ENCODE data around the gene ZBTB7B.

Gene ZBTB7B

DNA sequence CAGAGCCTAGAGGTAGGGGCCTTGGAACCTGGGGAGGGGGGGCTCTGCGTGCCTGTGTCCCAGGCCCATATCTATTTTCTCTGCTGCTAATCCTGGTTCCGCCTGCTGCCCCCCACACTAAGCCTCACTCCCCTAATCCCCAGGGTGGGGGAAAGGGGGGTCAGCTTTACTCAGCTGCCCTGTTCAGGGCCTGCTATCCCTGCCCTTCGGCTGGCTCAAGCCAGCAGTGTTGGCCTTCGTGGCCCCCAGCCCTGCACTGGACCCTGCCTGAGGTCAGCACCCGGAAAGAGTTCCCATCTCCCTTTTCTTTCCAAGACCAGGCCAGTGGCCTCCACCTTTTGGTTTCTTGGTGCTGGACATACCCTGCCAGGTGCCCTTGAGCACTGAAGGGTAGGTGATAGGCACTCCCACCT is 8.4 kb downstream of the ZBTB7B start:
- Mint-ChIP-seq H3K4me3 (no peak overlapping the region), H3K36me3 (ENCODE audit: low read depth) (no peaks in the 10 kb centered on the region), H3K9me3 (no peaks in the 10 kb centered on the region), H3K4me1 (peaks cover 17% of the 10 kb centered on the region), H3K27me3 (ENCODE audit: low read depth) (no peaks in the 10 kb centered on the region), H3K27ac (no peak overlapping the region)
- TF ChIP-seq, protein P1, sequence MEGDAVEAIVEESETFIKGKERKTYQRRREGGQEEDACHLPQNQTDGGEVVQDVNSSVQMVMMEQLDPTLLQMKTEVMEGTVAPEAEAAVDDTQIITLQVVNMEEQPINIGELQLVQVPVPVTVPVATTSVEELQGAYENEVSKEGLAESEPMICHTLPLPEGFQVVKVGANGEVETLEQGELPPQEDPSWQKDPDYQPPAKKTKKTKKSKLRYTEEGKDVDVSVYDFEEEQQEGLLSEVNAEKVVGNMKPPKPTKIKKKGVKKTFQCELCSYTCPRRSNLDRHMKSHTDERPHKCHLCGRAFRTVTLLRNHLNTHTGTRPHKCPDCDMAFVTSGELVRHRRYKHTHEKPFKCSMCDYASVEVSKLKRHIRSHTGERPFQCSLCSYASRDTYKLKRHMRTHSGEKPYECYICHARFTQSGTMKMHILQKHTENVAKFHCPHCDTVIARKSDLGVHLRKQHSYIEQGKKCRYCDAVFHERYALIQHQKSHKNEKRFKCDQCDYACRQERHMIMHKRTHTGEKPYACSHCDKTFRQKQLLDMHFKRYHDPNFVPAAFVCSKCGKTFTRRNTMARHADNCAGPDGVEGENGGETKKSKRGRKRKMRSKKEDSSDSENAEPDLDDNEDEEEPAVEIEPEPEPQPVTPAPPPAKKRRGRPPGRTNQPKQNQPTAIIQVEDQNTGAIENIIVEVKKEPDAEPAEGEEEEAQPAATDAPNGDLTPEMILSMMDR (IDR thresholded peaks at IDR 0.05; ENCODE audit: unreplicated experiment in 3 of 3): no peak

DNA sequence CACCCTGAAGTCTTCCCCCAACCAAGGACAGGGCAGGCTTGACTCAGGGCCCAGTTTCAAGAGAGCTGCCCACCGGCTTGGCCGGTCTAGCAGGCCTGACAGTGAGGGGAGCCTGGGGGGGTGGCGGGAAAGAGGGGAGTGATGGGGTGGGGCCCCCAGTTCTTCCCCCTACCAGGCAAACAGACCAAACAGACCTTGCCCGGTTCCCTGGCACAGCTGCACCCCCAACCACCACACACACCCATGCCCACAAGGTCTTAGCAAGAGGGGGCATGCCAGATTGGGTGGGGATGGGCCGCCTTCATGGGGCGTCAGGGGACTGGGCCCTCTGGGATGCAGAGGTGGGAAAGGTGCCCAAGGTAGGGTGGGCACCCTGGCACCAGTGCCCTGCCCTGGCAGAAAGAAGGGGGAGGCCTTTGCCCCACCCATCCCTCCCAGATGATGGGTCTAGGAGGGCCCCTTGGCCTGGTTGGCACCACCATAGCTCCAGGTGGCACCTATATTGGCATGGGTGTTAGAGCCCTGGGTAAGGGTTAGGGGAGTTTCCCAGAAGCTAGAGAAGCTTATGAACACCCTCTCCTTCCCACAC is 8.9 kb downstream of the ZBTB7B start:
- Mint-ChIP-seq H3K9me3 (no peaks in the 10 kb centered on the region), H3K4me3 (no peak overlapping the region), H3K27ac (no peak overlapping the region), H3K27me3 (ENCODE audit: low read depth) (no peaks in the 10 kb centered on the region), H3K36me3 (ENCODE audit: low read depth) (no peaks in the 10 kb centered on the region), H3K4me1 (peaks cover 16% of the 10 kb centered on the region)
- TF ChIP-seq, protein P1 (IDR thresholded peaks at IDR 0.05; ENCODE audit: unreplicated experiment in 3 of 3): no peak

DNA sequence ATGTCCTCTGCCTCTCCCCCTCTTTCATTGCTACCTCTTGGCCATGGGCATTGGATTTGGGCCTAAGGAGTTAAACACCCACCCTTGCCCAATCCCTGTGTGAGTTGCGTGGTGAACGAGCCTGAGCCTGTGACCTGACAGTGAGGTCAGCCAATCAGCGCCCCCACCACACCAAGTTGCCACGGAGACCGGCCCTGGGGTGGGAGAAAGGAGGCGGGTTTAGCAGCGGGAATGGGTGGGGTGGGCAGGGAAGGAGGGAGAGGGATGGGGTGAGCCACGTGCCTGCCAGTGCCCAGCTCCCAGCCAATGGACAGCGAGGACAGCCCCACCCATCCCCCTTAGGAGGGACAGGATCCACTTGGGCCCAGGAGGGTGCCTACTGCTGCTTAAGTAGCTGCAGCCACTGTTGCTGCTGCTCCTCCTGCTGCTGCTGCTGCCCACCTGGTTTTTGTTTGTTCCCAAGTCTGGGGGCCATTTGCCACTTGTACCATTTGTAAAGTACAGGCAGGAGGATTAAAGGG is 9.5 kb downstream of the ZBTB7B start:
- Mint-ChIP-seq H3K36me3 (ENCODE audit: low read depth) (no peaks in the 10 kb centered on the region), H3K9me3 (no peaks in the 10 kb centered on the region), H3K27ac (no peak overlapping the region), H3K4me3 (no peak overlapping the region), H3K4me1 (peaks cover 10% of the 10 kb centered on the region), H3K27me3 (ENCODE audit: low read depth) (no peaks in the 10 kb centered on the region)
- TF ChIP-seq, protein P1 (IDR thresholded peaks at IDR 0.05; ENCODE audit: unreplicated experiment in 3 of 3): no peak

DNA sequence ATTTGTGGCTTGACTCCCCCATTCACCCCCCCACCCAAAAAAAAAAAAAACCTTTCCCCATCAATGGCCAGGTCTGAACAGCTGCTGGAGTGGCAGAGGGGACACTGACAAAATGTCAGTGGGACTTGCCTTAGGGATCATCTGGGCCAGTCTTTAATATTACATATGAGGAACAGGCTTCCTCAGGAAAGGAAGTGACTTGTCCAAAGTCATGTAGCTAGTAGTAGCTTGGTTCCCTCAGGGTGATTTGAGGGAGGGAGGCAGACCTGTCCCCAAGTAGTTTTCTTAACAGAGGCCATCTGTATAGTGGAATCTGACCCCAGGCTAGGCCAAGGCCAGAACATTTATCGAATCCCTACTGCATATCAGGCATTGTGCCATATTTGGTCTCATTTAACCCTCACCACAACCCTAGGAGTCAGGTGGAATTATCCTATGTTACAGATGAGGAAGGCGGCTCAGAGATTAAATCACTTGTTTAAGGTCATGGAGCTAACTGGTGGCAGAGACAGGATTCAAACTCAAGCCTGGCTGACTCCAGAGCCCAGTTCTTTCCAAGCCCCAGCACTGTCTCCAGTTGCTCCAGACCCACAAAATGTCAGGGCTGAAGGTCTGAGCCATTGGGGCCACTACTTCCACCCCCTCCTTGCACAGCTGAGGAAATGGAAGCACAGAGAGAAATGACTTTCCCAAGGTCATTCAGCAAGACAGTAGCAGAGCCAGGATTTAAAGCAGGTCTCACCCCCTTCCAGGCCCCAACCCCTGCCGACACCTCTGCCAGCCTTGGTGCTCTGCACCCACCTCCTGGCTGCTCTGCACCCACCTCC is 10.4 kb downstream of the ZBTB7B start:
- peak overlapping the region in 1 of 3 experiments; percentile 58 for H3K27ac Mint-ChIP-seq
- no peaks in the 10 kb centered on the region for H3K36me3 Mint-ChIP-seq (ENCODE audit: low read depth)
- H3K4me3 Mint-ChIP-seq: no peak overlapping the region
- H3K27me3 Mint-ChIP-seq (ENCODE audit: low read depth): no peaks in the 10 kb centered on the region
- H3K4me1 Mint-ChIP-seq: peaks cover 10% of the 10 kb centered on the region
- no peaks in the 10 kb centered on the region for H3K9me3 Mint-ChIP-seq
- TF ChIP-seq, protein P1 (IDR thresholded peaks at IDR 0.05; ENCODE audit: unreplicated experiment in 3 of 3): no peak

DNA sequence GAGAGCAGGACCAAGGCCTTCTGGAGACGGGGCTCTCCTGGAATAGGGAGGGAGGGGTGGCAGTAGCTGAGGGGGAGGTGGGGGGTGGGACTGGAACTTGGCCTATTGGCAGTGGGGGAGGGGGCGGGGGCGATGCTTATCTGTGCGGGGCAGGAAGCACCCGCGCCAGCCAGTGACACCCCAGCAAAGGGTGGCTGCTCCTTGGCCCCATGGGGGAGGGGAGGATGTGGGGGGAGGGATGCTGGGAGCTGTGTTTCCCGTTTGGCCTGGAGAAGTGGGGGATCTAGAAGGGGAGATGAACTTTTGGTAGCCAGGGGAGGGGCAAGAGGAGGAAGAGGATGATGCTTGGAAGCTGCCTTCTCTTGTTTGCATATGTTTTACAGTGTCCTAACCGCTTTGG is 11.0 kb downstream of the ZBTB7B start:
- Mint-ChIP-seq H3K4me1 (peaks cover 10% of the 10 kb centered on the region), H3K27ac (peak overlapping the region in 1 of 3 experiments; percentile 21)

More for the DNA sequence above, 11.0 kb downstream of the ZBTB7B start:
- H3K9me3 Mint-ChIP-seq: no peaks in the 10 kb centered on the region
- TF ChIP-seq, protein P1 (IDR thresholded peaks at IDR 0.05; ENCODE audit: unreplicated experiment in 3 of 3): no peak
- no peaks in the 10 kb centered on the region for H3K36me3 Mint-ChIP-seq (ENCODE audit: low read depth)
- no peaks in the 10 kb centered on the region for H3K27me3 Mint-ChIP-seq (ENCODE audit: low read depth)
- no peak overlapping the region for H3K4me3 Mint-ChIP-seq

All from nephron (organoid).